Endodermal cell (in vitro differentiated cells): ENCODE data around the gene DCDC2. TPM values are rescaled to one million over a fixed set of nuclear protein-coding genes. Genes with fewer than 3 reads are reported as not detected.
"Not testable (repeated sequence)": the region's sequence is repeated elsewhere in the genome, so short reads cannot be mapped to it uniquely, and the experiment has no call there.

Experiments
- DNase-seq: peaks from one replicate; pipeline ENCODE4 v3.0.0-alpha.2; 2017
- H3K27ac ChIP-seq: 2 replicates; pipeline ENCODE4 v1.5.1; 2013; ENCODE audit warnings: mild to moderate bottlenecking, low read depth, low read length, moderate library complexity
- H3K27me3 ChIP-seq: 2 replicates; pipeline ENCODE4 v1.6.1; 2013; ENCODE audit warnings: mild to moderate bottlenecking, low read length, moderate library complexity; ENCODE audit not compliant: insufficient read depth, control insufficient read depth, poor library complexity, severe bottlenecking
- H3K36me3 ChIP-seq: 2 replicates; pipeline ENCODE4 v1.7.0; 2013; ENCODE audit warnings: mild to moderate bottlenecking, low read length, moderate library complexity; ENCODE audit not compliant: control insufficient read depth, insufficient read depth
- H3K4me1 ChIP-seq: one replicate; pipeline ENCODE4 v1.7.0; 2013; ENCODE audit warnings: low read length; ENCODE audit not compliant: control insufficient read depth, insufficient read depth
- H3K4me3 ChIP-seq: 2 replicates; pipeline ENCODE4 v1.5.1; 2013; ENCODE audit warnings: mild to moderate bottlenecking, low read length, moderate library complexity
- H3K9ac ChIP-seq: 2 replicates; pipeline ENCODE4 v1.6.1; 2013; ENCODE audit warnings: mild to moderate bottlenecking, low read length, moderate library complexity; ENCODE audit not compliant: poor library complexity, severe bottlenecking; ENCODE audit errors: extremely low read depth
- H3K9me3 ChIP-seq: 2 replicates; pipeline ENCODE4 v1.6.1; 2013; ENCODE audit warnings: mild to moderate bottlenecking, low read length, moderate library complexity; ENCODE audit not compliant: control insufficient read depth
- H3K27ac Mint-ChIP-seq: 2 replicates; pipeline ENCODE4 v1.8.0; 2020; ENCODE audit warnings: mixed read lengths
- H3K27me3 Mint-ChIP-seq: 2 replicates; pipeline ENCODE4 v1.8.0; 2021; ENCODE audit warnings: mild to moderate bottlenecking, mixed read lengths; ENCODE audit not compliant: insufficient read depth
- H3K36me3 Mint-ChIP-seq: 2 replicates; pipeline ENCODE4 v1.8.0; 2020; ENCODE audit warnings: low read depth, mixed read lengths
- H3K4me1 Mint-ChIP-seq: 2 replicates; pipeline ENCODE4 v1.8.0; 2020; ENCODE audit warnings: mixed read lengths
- H3K4me3 Mint-ChIP-seq: 2 replicates; pipeline ENCODE4 v1.8.0; 2020; ENCODE audit warnings: mild to moderate bottlenecking, moderate library complexity, mixed read lengths
- H3K9me3 Mint-ChIP-seq: 2 replicates; pipeline ENCODE4 v1.8.0; 2020; ENCODE audit warnings: mild to moderate bottlenecking, mixed read lengths
- CTCF ChIP-seq: fragments of 200-600 bp; sonication (generic); conservative IDR thresholded peaks from 2 replicates; pipeline ENCODE4 v1.5.0; 2021; ENCODE audit warnings: antibody characterized with exemption, mild to moderate bottlenecking
- WGBS, 2 experiments: methylation state at CpG; one replicate each; pipeline versions ENCODE4 v1.1.5 to v1.1.7; 2013; ENCODE audit warnings: missing lambda C conversion rate in 2 of 2, mixed read lengths in 1 of 2; ENCODE audit not compliant: insufficient coverage in 1 of 2, insufficient read length in 1 of 2; 5-methylcytosine and 5-hydroxymethylcytosine counted together
- total RNA-seq, 2 donors: library from RNA; stranded (reverse); fragmentation: NEBNext Ultra II Directional in 1 of 2; extraction: Animal tissue kit (Norgen Biotek cat#: 25700) in 1 of 2; gene quantifications; 2 replicates in 1 of 2; 3 replicates in 1 of 2; pipeline ENCODE4 v1.2.1, GENCODE V29; 2021

Gene DCDC2
- total RNA-seq, 2 donors from 2014 or later: 0.49 to 1.4 TPM

- Histone ChIP-seq H3K4me3 (no peak overlapping the region), H3K4me1 (no peaks in the 10 kb centered on the region), H3K27me3 (no peaks in the 10 kb centered on the region), H3K27ac (no peak overlapping the region), H3K9me3 (no peaks in the 10 kb centered on the region), H3K36me3 (no peaks in the 10 kb centered on the region), H3K9ac (no peak overlapping the region)
- peaks cover 2% of the 10 kb centered on the region for H3K9me3 Mint-ChIP-seq
- H3K36me3 Mint-ChIP-seq: no peaks in the 10 kb centered on the region
- H3K27me3 Mint-ChIP-seq: no peaks in the 10 kb centered on the region
- H3K4me1 Mint-ChIP-seq: peaks cover 5% of the 10 kb centered on the region
- no peak overlapping the region for H3K27ac Mint-ChIP-seq
- no peak for TF ChIP-seq CTCF
- H3K4me3 Mint-ChIP-seq: no peak overlapping the region
- WGBS, 2 experiments: no CpG with 5 or more reads among the region's 1 CpG
- no peak for DNase-seq
These were observed 30.0 kb upstream of the DCDC2 start for GRCh38 chr6:24387818-24388217.

GRCh38 chr6:24385536-24386269, 27.8 kb upstream of the DCDC2 start:
- Mint-ChIP-seq H3K36me3 (no peaks in the 10 kb centered on the region), H3K27ac (no peak overlapping the region), H3K4me1 (no peaks in the 10 kb centered on the region), H3K27me3 (no peaks in the 10 kb centered on the region), H3K4me3 (no peak overlapping the region), H3K9me3 (peaks cover 2% of the 10 kb centered on the region)
- Histone ChIP-seq H3K36me3 (no peaks in the 10 kb centered on the region), H3K9me3 (no peaks in the 10 kb centered on the region), H3K27ac (no peak overlapping the region), H3K4me3 (no peak overlapping the region), H3K4me1 (no peaks in the 10 kb centered on the region), H3K9ac (no peak overlapping the region), H3K27me3 (no peaks in the 10 kb centered on the region)
- no peak for DNase-seq
- 83 to 93% methylated on average over 6 to 8 of the region's 8 CpGs for WGBS, 2 experiments
- TF ChIP-seq CTCF: no peak

- H3K4me3 Mint-ChIP-seq, H3K27me3 Mint-ChIP-seq, H3K36me3 Mint-ChIP-seq, H3K4me3 ChIP-seq, H3K27ac Mint-ChIP-seq, DNase-seq, H3K27ac ChIP-seq, H3K27me3 ChIP-seq, H3K9ac ChIP-seq, H3K4me1 Mint-ChIP-seq, H3K36me3 ChIP-seq, H3K4me1 ChIP-seq, H3K9me3 ChIP-seq, H3K9me3 Mint-ChIP-seq: not testable (repeated sequence)
- 93 to 100% methylated on average over 3 to 5 of the region's 5 CpGs for WGBS, 2 experiments
These were observed 26.7 kb upstream of the DCDC2 start for GRCh38 chr6:24384369-24385130.

GRCh38 chr6:24382891-24383494, 25.1 kb upstream of the DCDC2 start:
- not testable (repeated sequence) for H3K27ac ChIP-seq, H3K9ac ChIP-seq, H3K36me3 Mint-ChIP-seq, H3K27me3 Mint-ChIP-seq, H3K27ac Mint-ChIP-seq, H3K27me3 ChIP-seq, H3K9me3 ChIP-seq, H3K36me3 ChIP-seq, DNase-seq, H3K4me3 Mint-ChIP-seq, H3K4me1 Mint-ChIP-seq, H3K4me1 ChIP-seq, H3K9me3 Mint-ChIP-seq, H3K4me3 ChIP-seq
- 85 to 95% methylated on average over 5 to 9 of the region's 9 CpGs for WGBS, 2 experiments
